A549 (cell line): Measurements from ENCODE around the gene AGPAT2. TPM values are rescaled to one million over a fixed set of nuclear protein-coding genes. Genes with fewer than 3 reads are reported as not detected.

Experiments
- ATAC-seq, 2 experiments: fragments of 200-7000 bp in 1 of 2; fragments of >200 bp in 1 of 2; cut with Nextera tagmentation in 1 of 2; cut with Tn5 transposase in 1 of 2; 3 replicates each; pipeline versions ENCODE4 v1.8.0 to v1.9.1; 2018 to 2020; ENCODE audit warnings: mild to moderate bottlenecking in 1 of 2, moderate library complexity in 1 of 2
- CTCF ChIA-PET: fragments of 300-600 bp; sonication (Branson Sonifier 250); formaldehyde crosslinking; extraction: SDS; loops from one replicate; lab custom pipeline; 2021; ENCODE audit warnings: antibody characterized with exemption, inconsistent platforms; lab: Yijun Ruan, JAX
- POLR2A ChIA-PET: fragments of 350-600 bp; formaldehyde crosslinking; extraction: SDS; loops from one replicate; lab custom pipeline; 2021; ENCODE audit warnings: antibody characterized with exemption, inconsistent platforms; lab: Yijun Ruan, JAX
- DNase-seq, 2 experiments: peaks; one replicate each; pipeline versions ENCODE4 v3.0.0 to v3.0.0-alpha.2; 2011 to 2016; ENCODE audit warnings: low read depth in 1 of 2, low spot score in 1 of 2
- FAIRE-seq: peaks from 2 replicates; lab custom pipeline; 2011; peaks lifted over from hg19 to GRCh38; lab: Jason Lieb, UNC
- H3K27ac ChIP-seq, 2 experiments: fragments of >200 bp; sonication (Bioruptor Twin); formaldehyde crosslinking; 3 replicates each; pipeline ENCODE4 v1.5.1; 2016 to 2017
- H3K4me1 ChIP-seq: fragments of >200 bp; sonication (Bioruptor Twin); formaldehyde crosslinking; 3 replicates; pipeline ENCODE4 v1.6.1; 2016
- H3K4me2 ChIP-seq: fragments of >200 bp; sonication (Bioruptor Twin); formaldehyde crosslinking; 3 replicates; pipeline ENCODE4 v1.6.1; 2016
- H3K4me3 ChIP-seq: fragments of >200 bp; sonication (Bioruptor Twin); formaldehyde crosslinking; 3 replicates; pipeline ENCODE4 v1.5.1; 2016
- H3K9me3 ChIP-seq: fragments of >200 bp; sonication (Bioruptor Twin); formaldehyde crosslinking; 3 replicates; pipeline ENCODE4 v1.6.1; 2016
- ATOH8 ChIP-seq: fragments of 250-450 bp; sonication (Bioruptor Pico); IDR thresholded peaks from 2 replicates; pipeline ENCODE4 v1.5.0; 2020; ENCODE audit warnings: low read depth, mild to moderate bottlenecking, moderate library complexity
- CEBPB ChIP-seq, 2 experiments: fragments of >200 bp in 1 of 2; sonication (Bioruptor Twin) in 1 of 2; formaldehyde crosslinking in 1 of 2; IDR thresholded peaks; 2 replicates each; pipeline ENCODE4 v1.6.1; 2012 to 2016
- CTCF ChIP-seq: fragments of >200 bp; sonication (Bioruptor Twin); formaldehyde crosslinking; IDR thresholded peaks from 3 replicates; pipeline ENCODE4 v1.5.1; 2016
- EHMT2 ChIP-seq: fragments of 200-600 bp; sonication (generic); IDR thresholded peaks from 2 replicates; pipeline ENCODE4 v1.6.1; 2016; ENCODE audit warnings: antibody characterized with exemption, low read depth, mild to moderate bottlenecking, moderate library complexity
- ELK1 ChIP-seq: fragments of 150-350 bp; IDR thresholded peaks from 2 replicates; pipeline ENCODE4 v1.6.1; 2014; ENCODE audit warnings: low read depth, mild to moderate bottlenecking, low read length
- EP300 ChIP-seq, 2 experiments: fragments of >200 bp; sonication (Bioruptor Twin); formaldehyde crosslinking; IDR thresholded peaks; 2 replicates in 1 of 2; 3 replicates in 1 of 2; pipeline ENCODE4 v1.6.1; 2016 to 2017
- FOXS1 ChIP-seq: fragments of 250-450 bp; sonication (Bioruptor Pico); IDR thresholded peaks from 2 replicates; pipeline ENCODE4 v1.5.0; 2020; ENCODE audit warnings: mild to moderate bottlenecking, moderate library complexity
- GATA3 ChIP-seq: IDR thresholded peaks from 2 replicates; pipeline ENCODE4 v1.6.1; 2012; ENCODE audit warnings: borderline replicate concordance
- HOXA7 ChIP-seq: fragments of 250-450 bp; sonication (Bioruptor Pico); IDR thresholded peaks from 2 replicates; pipeline ENCODE4 v1.5.0; 2020; ENCODE audit warnings: mild to moderate bottlenecking, moderate library complexity
- JUN ChIP-seq, 2 experiments: fragments of >200 bp; sonication (Bioruptor Twin); formaldehyde crosslinking; IDR thresholded peaks; 2 replicates in 1 of 2; 3 replicates in 1 of 2; pipeline ENCODE4 v1.6.1; 2016 to 2017
- JUNB ChIP-seq: fragments of >200 bp; sonication (Bioruptor Twin); formaldehyde crosslinking; IDR thresholded peaks from 2 replicates; pipeline ENCODE4 v1.6.1; 2016
- KDM5A ChIP-seq: fragments of 200-600 bp; sonication (generic); IDR thresholded peaks from 2 replicates; pipeline ENCODE4 v1.6.1; 2016; ENCODE audit warnings: antibody characterized with exemption, mild to moderate bottlenecking
- MAX ChIP-seq: IDR thresholded peaks from 2 replicates; pipeline ENCODE4 v1.6.1; 2012
- MAZ ChIP-seq: fragments of 150-350 bp; IDR thresholded peaks from 2 replicates; pipeline ENCODE4 v1.6.1; 2014; ENCODE audit warnings: antibody characterized with exemption, low read depth, low read length, borderline replicate concordance
- MYC ChIP-seq: IDR thresholded peaks from 2 replicates; pipeline ENCODE4 v1.6.1; 2012; ENCODE audit warnings: mild to moderate bottlenecking, inconsistent platforms, low read length, improper control_type of control experiment, borderline replicate concordance
- NFE2L2 ChIP-seq: fragments of 150-350 bp; conservative IDR thresholded peaks from 2 replicates; pipeline ENCODE4 v1.6.1; 2014; ENCODE audit warnings: low read length
- RAD21 ChIP-seq, 2 experiments: fragments of >200 bp in 1 of 2; sonication (Bioruptor Twin) in 1 of 2; formaldehyde crosslinking in 1 of 2; IDR thresholded peaks in 1 of 2; conservative IDR thresholded peaks in 1 of 2; 2 replicates in 1 of 2; 3 replicates in 1 of 2; pipeline ENCODE4 v1.6.1; 2012 to 2018; ENCODE audit warnings: inconsistent platforms in 1 of 2
- ZNF302 ChIP-seq: fragments of 250-450 bp; sonication (Bioruptor Pico); IDR thresholded peaks from 2 replicates; pipeline ENCODE4 v1.9.0; 2021; ENCODE audit warnings: inconsistent platforms, mild to moderate bottlenecking, moderate library complexity
- ZSCAN20 ChIP-seq: fragments of 250-450 bp; sonication (Bioruptor Pico); IDR thresholded peaks from 2 replicates; pipeline ENCODE4 v1.8.0; 2022; ENCODE audit warnings: mild to moderate bottlenecking, moderate library complexity
- WGBS: methylation state at CpG from one replicate; pipeline ENCODE4 v1.1.6; 2017; ENCODE audit errors: missing lambda C conversion rate; 5-methylcytosine and 5-hydroxymethylcytosine counted together
- polyA plus RNA-seq, 4 experiments: library from polyadenylated mRNA; depleted of rRNA in 3 of 4; stranded (reverse); fragments of >200 nt; fragmentation: RNase III in 1 of 4; extraction: RNeasy Plus Mini Kit Qiagen cat#74134 plus additional on column Dnase treatment in 1 of 4; gene quantifications; 2 replicates in 3 of 4; 3 replicates in 1 of 4; pipeline ENCODE4 v1.2.3, GENCODE V29; 2011 to 2017

The AGPAT2 gene
- polyA plus RNA-seq, 2 of the 4 experiments (the other 2 are of a cell fraction): 32.3 to 49.5 TPM

GRCh38 chr9:136679431-136679941 is 7.8 kb downstream of the AGPAT2 start:
- no peak overlapping the region for H3K4me3 ChIP-seq
- DNase-seq: no peak
- H3K4me1 ChIP-seq: peaks cover 16% of the 10 kb centered on the region
- peak in 1 of 2 experiments; percentile 11; a peak in 1 of 4 replicates for TF ChIP-seq CEBPB (IDR thresholded peaks at IDR 0.05)
- no peak for TF ChIP-seq HOXA7
- POLR2A ChIA-PET: no interaction called here
- no peak overlapping the region for H3K4me2 ChIP-seq
- FAIRE-seq: no peak
- CTCF ChIA-PET: interaction anchor here (2.0 to 13.4 kb wide), 3 partner anchors 5 to 193 kb away, joined by 7 to 186 read pairs (median 34); no protein-coding TSS in a partner anchor
- ATAC-seq: no peak
- 89% methylated on average over 22 of the region's 22 CpGs for WGBS
- H3K27ac ChIP-seq: no peak overlapping the region
- H3K9me3 ChIP-seq: no peaks in the 10 kb centered on the region

GRCh38 chr9:136678624-136679023 is 8.6 kb downstream of the AGPAT2 start:
- FAIRE-seq: no peak
- Histone ChIP-seq H3K27ac (no peak overlapping the region), H3K4me1 (peaks cover 18% of the 10 kb centered on the region), H3K4me2 (no peak overlapping the region), H3K9me3 (no peaks in the 10 kb centered on the region), H3K4me3 (no peak overlapping the region)
- 93% methylated on average over 6 of the region's 6 CpGs for WGBS
- no peak for ATAC-seq
- POLR2A ChIA-PET: no interaction called here
- DNase-seq: no peak
- CTCF ChIA-PET: interaction anchor here (7.9 kb wide), 1 partner anchor 18 kb away, joined by 113 read pairs; no protein-coding TSS in a partner anchor
- no peak for TF ChIP-seq JUN (IDR thresholded peaks at IDR 0.05)
- TF ChIP-seq ELK1: no peak
- TF ChIP-seq, all 56 proteins: peak for 0

- Histone ChIP-seq H3K4me3 (no peak overlapping the region), H3K9me3 (no peaks in the 10 kb centered on the region), H3K27ac (no peak overlapping the region), H3K4me2 (no peak overlapping the region)
- POLR2A ChIA-PET: no interaction called here
- WGBS: 96% methylated on average over 9 of the region's 15 CpGs
- DNase-seq: no peak
- CTCF ChIA-PET: interaction anchor here (1.2 to 7.9 kb wide), 2 partner anchors 19 to 33 kb away, joined by 3 to 113 read pairs; no protein-coding TSS in a partner anchor
- FAIRE-seq: no peak
- no peak for ATAC-seq
- TF ChIP-seq EHMT2 (no peak), MAX (no peak), MYC (no peak), KDM5A (no peak), ATOH8 (no peak), JUNB (no peak), EP300 (IDR thresholded peaks at IDR 0.05) (no peak), ELK1 (no peak), GATA3 (no peak), ZSCAN20 (CRISPR knock-in tag) (no peak), JUN (IDR thresholded peaks at IDR 0.05) (no peak), FOXS1 (CRISPR knock-in tag) (no peak), ZNF302 (CRISPR knock-in tag) (no peak), MAZ (no peak), NFE2L2 (no peak), CTCF (no peak), RAD21 (conservative IDR thresholded peaks at IDR 0.05 in 1 of 2, IDR thresholded peaks at IDR 0.05 in 1 of 2) (no peak)
- TF ChIP-seq, all 56 proteins: peak for 0
- peaks cover 19% of the 10 kb centered on the region for H3K4me1 ChIP-seq
These were observed 9.2 kb downstream of the AGPAT2 start for GRCh38 chr9:136678034-136678433.
